H1 (cell line): ENCODE results near the gene ZNF23. TPM values are rescaled to one million over a fixed set of nuclear protein-coding genes. Genes with fewer than 3 reads are reported as not detected.

Experiments
- TAF7 ChIP-seq: optimal IDR thresholded peaks from 2 replicates; pipeline ENCODE3; 2011; ENCODE audit warnings: low read depth, mild to moderate bottlenecking, inconsistent platforms, low read length, moderate library complexity, borderline replicate concordance
- polyA plus RNA-seq, 7 experiments: library from polyadenylated mRNA; depleted of rRNA in 3 of 7; stranded (reverse) in 5 of 7; unstranded in 2 of 7; fragments of >200 nt in 5 of 7; fragments of 200-250 nt in 2 of 7; gene quantifications; 1 replicate in 5 of 7; 2 replicates in 1 of 7; 4 replicates in 1 of 7; pipeline versions ENCODE4 v1.2.1 to v1.2.3, GENCODE V29; 2011 to 2013; ENCODE audit warnings: missing spikeins in 2 of 7, mixed read lengths in 2 of 7
- total RNA-seq: library from RNA; stranded (reverse); fragmentation: NEBNext Ultra II Directional; extraction: Animal tissue kit (Norgen Biotek cat#: 25700); gene quantifications from 2 replicates; pipeline ENCODE4 v1.2.1, GENCODE V29; 2021

Gene ZNF23
- total and polyA plus RNA-seq, 2 of the 8 experiments (the other 6 are each of a cell fraction or from before 2014, with no cell fraction given), result 2.4 to 10.2 TPM

DNA sequence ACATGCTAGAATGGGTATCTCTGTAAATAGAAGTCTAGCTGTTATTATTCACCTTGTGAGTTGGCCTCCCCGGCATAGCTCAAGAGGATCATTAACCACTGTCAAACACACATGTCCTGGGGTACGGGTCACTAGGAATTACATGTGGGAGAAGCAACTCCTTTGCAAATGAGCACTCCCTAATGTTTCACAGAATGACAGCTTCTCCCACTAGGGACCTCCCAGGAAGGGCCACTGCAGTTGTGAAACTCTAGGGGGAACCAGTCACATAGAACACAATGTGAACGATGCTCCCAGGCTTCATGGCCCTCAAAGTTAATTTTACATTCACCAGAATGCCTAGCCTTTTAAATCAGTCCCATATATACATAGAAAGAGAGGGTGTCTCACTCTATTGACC is 39.5 kb upstream of the ZNF23 start (continued):
- no peak for TF ChIP-seq TAF7
